HEK293 (cell line): Measurements from ENCODE around the gene SVOPL.

Experiments used
- SP3 ChIP-seq: fragments of 450-650 bp; formaldehyde crosslinking; IDR thresholded peaks from 2 replicates; pipeline ENCODE4 v1.5.1; 2016; ENCODE audit warnings: missing biosample characterization, missing genetic modification characterization
- ZBTB17 ChIP-seq: fragments of 450-650 bp; formaldehyde crosslinking; IDR thresholded peaks from 2 replicates; pipeline ENCODE4 v1.5.1; 2016; ENCODE audit warnings: missing biosample characterization, missing genetic modification characterization
- ZNF274 ChIP-seq, 2 experiments: fragments of 200-500 bp in 1 of 2; fragments of 450-650 bp in 1 of 2; sonication (Bioruptor generic) in 1 of 2; formaldehyde crosslinking in 1 of 2; IDR thresholded peaks; 2 replicates each; pipeline versions ENCODE4 v1.5.1 to v1.6.1; 2014 to 2016; ENCODE audit warnings: borderline replicate concordance in 1 of 2, inconsistent platforms in 1 of 2, low read length in 1 of 2, missing biosample characterization in 1 of 2, missing genetic modification characterization in 1 of 2
- ZNF558 ChIP-seq: fragments of 450-650 bp; formaldehyde crosslinking; IDR thresholded peaks from 2 replicates; pipeline ENCODE4 v1.5.1; 2016; ENCODE audit warnings: missing biosample characterization, missing genetic modification characterization
- ZNF560 ChIP-seq: fragments of 450-650 bp; formaldehyde crosslinking; IDR thresholded peaks from 2 replicates; pipeline ENCODE4 v1.5.1; 2017; ENCODE audit warnings: missing biosample characterization, missing genetic modification characterization, borderline replicate concordance
- ZNF785 ChIP-seq: fragments of 450-650 bp; formaldehyde crosslinking; IDR thresholded peaks from 2 replicates; pipeline ENCODE4 v1.5.1; 2016; ENCODE audit warnings: missing biosample characterization, missing genetic modification characterization
- TF ChIP-seq, protein P1 (sequence below): fragments of 450-650 bp; formaldehyde crosslinking; optimal IDR thresholded peaks from 2 replicates; pipeline ENCODE3; 2016; ENCODE audit warnings: missing biosample characterization, mild to moderate bottlenecking, missing genetic modification characterization
- TF ChIP-seq, protein P2 (sequence below): fragments of 450-650 bp; formaldehyde crosslinking; IDR thresholded peaks from 2 replicates; pipeline ENCODE4 v1.5.1; 2016; ENCODE audit warnings: missing biosample characterization, missing genetic modification characterization
- TF ChIP-seq, protein P3 (sequence below): sonication (generic); formaldehyde crosslinking; IDR thresholded peaks from 2 replicates; pipeline ENCODE4 v1.8.1; 2022; ENCODE audit warnings: mild to moderate bottlenecking, moderate library complexity, missing genetic modification reagents

DNA sequence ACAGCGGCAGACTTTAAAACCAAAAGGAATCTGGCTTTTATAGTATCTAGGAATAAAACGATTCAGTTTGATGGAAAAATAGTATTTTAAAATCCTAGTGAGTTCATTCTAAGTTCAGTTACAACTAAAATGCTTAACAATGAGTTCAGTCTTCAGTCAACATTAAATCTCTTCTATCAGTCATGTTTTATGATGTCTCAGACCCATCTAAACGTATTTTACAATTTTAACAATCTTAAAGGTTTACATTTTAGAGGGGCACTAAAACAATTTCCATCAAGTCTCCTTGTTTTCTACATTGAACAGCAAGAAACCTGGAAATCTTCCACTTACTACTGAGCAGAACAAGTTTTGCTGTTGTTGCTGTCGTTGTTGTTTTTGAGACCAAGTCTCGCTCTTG lies 10.0 kb downstream of the SVOPL start:
- TF ChIP-seq, protein P1, sequence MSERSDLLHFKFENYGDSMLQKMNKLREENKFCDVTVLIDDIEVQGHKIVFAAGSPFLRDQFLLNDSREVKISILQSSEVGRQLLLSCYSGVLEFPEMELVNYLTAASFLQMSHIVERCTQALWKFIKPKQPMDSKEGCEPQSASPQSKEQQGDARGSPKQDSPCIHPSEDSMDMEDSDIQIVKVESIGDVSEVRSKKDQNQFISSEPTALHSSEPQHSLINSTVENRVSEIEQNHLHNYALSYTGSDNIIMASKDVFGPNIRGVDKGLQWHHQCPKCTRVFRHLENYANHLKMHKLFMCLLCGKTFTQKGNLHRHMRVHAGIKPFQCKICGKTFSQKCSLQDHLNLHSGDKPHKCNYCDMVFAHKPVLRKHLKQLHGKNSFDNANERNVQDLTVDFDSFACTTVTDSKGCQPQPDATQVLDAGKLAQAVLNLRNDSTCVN (tag by site-specific recombination): no peak
- TF ChIP-seq, protein P2, sequence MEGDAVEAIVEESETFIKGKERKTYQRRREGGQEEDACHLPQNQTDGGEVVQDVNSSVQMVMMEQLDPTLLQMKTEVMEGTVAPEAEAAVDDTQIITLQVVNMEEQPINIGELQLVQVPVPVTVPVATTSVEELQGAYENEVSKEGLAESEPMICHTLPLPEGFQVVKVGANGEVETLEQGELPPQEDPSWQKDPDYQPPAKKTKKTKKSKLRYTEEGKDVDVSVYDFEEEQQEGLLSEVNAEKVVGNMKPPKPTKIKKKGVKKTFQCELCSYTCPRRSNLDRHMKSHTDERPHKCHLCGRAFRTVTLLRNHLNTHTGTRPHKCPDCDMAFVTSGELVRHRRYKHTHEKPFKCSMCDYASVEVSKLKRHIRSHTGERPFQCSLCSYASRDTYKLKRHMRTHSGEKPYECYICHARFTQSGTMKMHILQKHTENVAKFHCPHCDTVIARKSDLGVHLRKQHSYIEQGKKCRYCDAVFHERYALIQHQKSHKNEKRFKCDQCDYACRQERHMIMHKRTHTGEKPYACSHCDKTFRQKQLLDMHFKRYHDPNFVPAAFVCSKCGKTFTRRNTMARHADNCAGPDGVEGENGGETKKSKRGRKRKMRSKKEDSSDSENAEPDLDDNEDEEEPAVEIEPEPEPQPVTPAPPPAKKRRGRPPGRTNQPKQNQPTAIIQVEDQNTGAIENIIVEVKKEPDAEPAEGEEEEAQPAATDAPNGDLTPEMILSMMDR: no peak
- no peak for TF ChIP-seq SP3
- TF ChIP-seq, protein P3, sequence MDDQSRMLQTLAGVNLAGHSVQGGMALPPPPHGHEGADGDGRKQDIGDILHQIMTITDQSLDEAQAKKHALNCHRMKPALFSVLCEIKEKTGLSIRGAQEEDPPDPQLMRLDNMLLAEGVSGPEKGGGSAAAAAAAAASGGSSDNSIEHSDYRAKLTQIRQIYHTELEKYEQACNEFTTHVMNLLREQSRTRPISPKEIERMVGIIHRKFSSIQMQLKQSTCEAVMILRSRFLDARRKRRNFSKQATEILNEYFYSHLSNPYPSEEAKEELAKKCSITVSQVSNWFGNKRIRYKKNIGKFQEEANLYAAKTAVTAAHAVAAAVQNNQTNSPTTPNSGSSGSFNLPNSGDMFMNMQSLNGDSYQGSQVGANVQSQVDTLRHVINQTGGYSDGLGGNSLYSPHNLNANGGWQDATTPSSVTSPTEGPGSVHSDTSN (CRISPR knock-in tag): no peak
- TF ChIP-seq ZNF785 (tag by site-specific recombination): no peak
- TF ChIP-seq ZNF558 (tag by site-specific recombination): no peak
- TF ChIP-seq ZNF560 (tag by site-specific recombination): no peak
- no peak for TF ChIP-seq ZNF274 (IDR thresholded peaks at IDR 0.05; ENCODE audit: low read length)
- TF ChIP-seq ZNF274 (tag by site-specific recombination; IDR thresholded peaks at IDR 0.05; ENCODE audit: borderline replicate concordance): no peak
- no peak for TF ChIP-seq ZBTB17 (tag by site-specific recombination)
